CD14-positive monocyte (primary cell): ENCODE results near the gene NPAS3. TPM values are rescaled to one million over a fixed set of nuclear protein-coding genes. Genes with fewer than 3 reads are reported as not detected.

Experiments used
- DNase-seq, 3 donors: peaks; one replicate each; pipeline ENCODE4 v3.0.0-alpha.2; 2011 to 2022
- H2AFZ ChIP-seq: 2 replicates; pipeline ENCODE4 v1.6.0; 2012; ENCODE audit warnings: mild to moderate bottlenecking, low read depth, low read length, inconsistent platforms; ENCODE audit not compliant: insufficient read depth, poor library complexity, severe bottlenecking
- H3K27ac ChIP-seq, 2 donors: 1 replicate in 1 of 2; 2 replicates in 1 of 2; pipeline ENCODE4 v1.5.1; 2012 to 2013; ENCODE audit warnings: low read length in 2 of 2, control low read depth in 1 of 2, inconsistent platforms in 1 of 2, low read depth in 1 of 2, mild to moderate bottlenecking in 1 of 2
- H3K27me3 ChIP-seq, 2 donors: one replicate each; pipeline versions ENCODE4 v1.6.0 to v1.6.1; 2011 to 2013; ENCODE audit warnings: low read length in 2 of 2; ENCODE audit not compliant: control insufficient read depth in 2 of 2, insufficient read depth in 2 of 2
- H3K36me3 ChIP-seq, 2 donors: replicated peaks in 1 of 2; 1 replicate in 1 of 2; 2 replicates in 1 of 2; pipeline versions ENCODE4 v1.5.1 to v1.6.1; 2012 to 2013; ENCODE audit warnings: low read length in 2 of 2, control low read depth in 1 of 2, inconsistent platforms in 1 of 2, mild to moderate bottlenecking in 1 of 2; ENCODE audit not compliant: insufficient read depth in 2 of 2, control insufficient read depth in 1 of 2
- H3K4me1 ChIP-seq, 2 donors: 1 replicate in 1 of 2; 2 replicates in 1 of 2; pipeline versions ENCODE4 v1.5.1 to v1.6.1; 2012 to 2013; ENCODE audit warnings: low read length in 2 of 2, control low read depth in 1 of 2, inconsistent platforms in 1 of 2, mild to moderate bottlenecking in 1 of 2, moderate library complexity in 1 of 2; ENCODE audit not compliant: insufficient read depth in 2 of 2, control insufficient read depth in 1 of 2
- H3K4me2 ChIP-seq: replicated peaks from 2 replicates; pipeline ENCODE3; 2012; ENCODE audit warnings: low read length, moderate library complexity, mild to moderate bottlenecking; ENCODE audit not compliant: poor library complexity, severe bottlenecking; ENCODE audit errors: extremely low read depth
- H3K4me3 ChIP-seq, 3 experiments: fragments of 200-600 bp in 1 of 3; sonication (generic) in 1 of 3; replicated peaks in 1 of 3; 1 replicate in 2 of 3; 2 replicates in 1 of 3; pipeline ENCODE4 v1.5.1; 2011 to 2013; ENCODE audit warnings: low read length in 3 of 3, mild to moderate bottlenecking in 3 of 3, control low read depth in 2 of 3, low read depth in 2 of 3, inconsistent platforms in 1 of 3, moderate library complexity in 1 of 3
- H3K79me2 ChIP-seq: 2 replicates; pipeline ENCODE4 v1.6.0; 2012; ENCODE audit warnings: mild to moderate bottlenecking, control low read depth, inconsistent platforms, low read length, moderate library complexity; ENCODE audit not compliant: insufficient read depth
- H3K9ac ChIP-seq: 2 replicates; pipeline ENCODE4 v1.6.0; 2017; ENCODE audit warnings: low read length, mild to moderate bottlenecking; ENCODE audit not compliant: insufficient read depth, poor library complexity, severe bottlenecking
- H3K9me3 ChIP-seq, 2 donors: replicated peaks in 1 of 2; 1 replicate in 1 of 2; 2 replicates in 1 of 2; pipeline versions ENCODE4 v1.5.1 to v1.6.1; 2012 to 2013; ENCODE audit warnings: low read length in 2 of 2, control low read depth in 1 of 2; ENCODE audit not compliant: control insufficient read depth in 1 of 2, insufficient read depth in 1 of 2
- H4K20me1 ChIP-seq: 2 replicates; pipeline ENCODE4 v1.6.0; 2012; ENCODE audit warnings: mild to moderate bottlenecking, low read length, control low read depth, moderate library complexity; ENCODE audit not compliant: insufficient read depth
- H3K27ac Mint-ChIP-seq, 7 donors: one replicate each; pipeline ENCODE4 v1.8.0; 2020; ENCODE audit warnings: mild to moderate bottlenecking in 7 of 7, mixed read lengths in 7 of 7, moderate library complexity in 6 of 7, inconsistent platforms in 2 of 7
- H3K27me3 Mint-ChIP-seq, 3 donors: one replicate each; pipeline ENCODE4 v1.8.0; 2021 to 2022; ENCODE audit warnings: low read depth in 3 of 3, mild to moderate bottlenecking in 3 of 3, mixed read lengths in 3 of 3, moderate library complexity in 3 of 3, inconsistent platforms in 1 of 3
- H3K36me3 Mint-ChIP-seq, 2 donors: one replicate each; pipeline ENCODE4 v1.8.0; 2020; ENCODE audit warnings: mixed read lengths in 2 of 2, inconsistent platforms in 1 of 2, mild to moderate bottlenecking in 1 of 2
- H3K4me1 Mint-ChIP-seq: one replicate; pipeline ENCODE4 v1.8.0; 2020; ENCODE audit warnings: mild to moderate bottlenecking, mixed read lengths
- H3K4me3 Mint-ChIP-seq, 2 donors: one replicate each; pipeline ENCODE4 v1.8.0; 2020; ENCODE audit warnings: mild to moderate bottlenecking in 2 of 2, mixed read lengths in 2 of 2, moderate library complexity in 1 of 2
- H3K9me3 Mint-ChIP-seq, 7 donors: one replicate each; pipeline ENCODE4 v1.8.0; 2020 to 2022; ENCODE audit warnings: mixed read lengths in 7 of 7, mild to moderate bottlenecking in 6 of 7, moderate library complexity in 6 of 7, inconsistent platforms in 2 of 7
- WGBS: methylation state at CpG from one replicate; pipeline ENCODE4 v1.1.5; 2013; ENCODE audit warnings: missing lambda C conversion rate; ENCODE audit not compliant: insufficient coverage; 5-methylcytosine and 5-hydroxymethylcytosine counted together
- intact Hi-C, 2 donors: fragments of 100-400 bp; cut with micrococcal nuclease; formaldehyde crosslinking; loops; one replicate each; pipeline versions ENCODE4 v1.15.0 to v1.15.1; 2023
- polyA plus RNA-seq, 3 donors: library from polyadenylated mRNA; depleted of rRNA in 1 of 3; unstranded in 2 of 3; stranded (reverse) in 1 of 3; fragments of 300-500 nt in 2 of 3; fragments of >200 nt in 1 of 3; fragmentation: Illumina TruSeq in 2 of 3; gene quantifications; 1 replicate in 2 of 3; 2 replicates in 1 of 3; pipeline ENCODE4 v1.2.3, GENCODE V29; 2012 to 2021
- TF ChIP-seq, protein P1 (sequence below): fragments of 200-600 bp; IDR thresholded peaks from one replicate; pipeline ENCODE4 v1.8.0; 2022; ENCODE audit warnings: antibody characterized with exemption, mild to moderate bottlenecking

The NPAS3 gene
- polyA plus RNA-seq, 3 donors, result not detected

DNA sequence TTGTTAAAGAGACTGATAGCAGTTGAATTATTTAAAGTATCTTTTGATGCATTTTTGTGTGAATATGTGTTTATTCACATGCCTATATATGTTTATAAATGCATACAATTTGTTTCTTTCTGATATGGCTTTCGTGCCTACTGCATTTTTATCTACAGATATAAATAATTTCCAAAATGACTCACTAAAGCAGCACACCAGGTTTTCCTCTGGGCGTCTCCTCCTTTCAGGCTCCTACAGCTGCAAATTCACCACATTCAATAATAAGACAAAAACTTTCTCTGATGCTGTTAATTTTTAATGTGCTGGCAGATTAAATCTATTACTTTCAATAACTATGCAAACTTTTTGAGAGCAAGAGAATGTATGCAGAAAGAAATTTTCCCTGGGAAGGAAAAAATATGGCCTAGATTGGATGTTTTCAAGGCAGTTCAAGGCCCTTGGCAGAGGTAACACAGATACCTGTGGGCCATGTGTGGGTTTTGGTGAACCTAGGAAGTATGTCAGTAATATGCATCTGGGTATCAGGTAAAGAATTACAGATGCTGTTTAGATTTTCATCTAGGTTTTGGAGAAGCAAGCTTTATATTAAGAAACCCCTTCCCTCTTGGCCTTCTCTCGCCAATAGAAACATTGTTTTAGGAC, 630.4 kb downstream of the NPAS3 start:
- H4K20me1 ChIP-seq, result no peaks in the 10 kb centered on the region
- H3K79me2 ChIP-seq, result no peaks in the 10 kb centered on the region
- H3K9me3 ChIP-seq, result no peaks in the 10 kb centered on the region
- H2AFZ ChIP-seq, result no peak overlapping the region
- H3K36me3 ChIP-seq, result no peaks in the 10 kb centered on the region
- H3K9me3 Mint-ChIP-seq, result no peaks in the 10 kb centered on the region
- no peak overlapping the region for H3K4me2 ChIP-seq
- H3K27ac ChIP-seq, result no peak overlapping the region
- no peaks in the 10 kb centered on the region for H3K4me1 Mint-ChIP-seq
- H3K4me1 ChIP-seq, result no peaks in the 10 kb centered on the region
- no peak overlapping the region for H3K9ac ChIP-seq
- H3K27me3 Mint-ChIP-seq, result no peaks in the 10 kb centered on the region
- no peak for DNase-seq
- no peaks in the 10 kb centered on the region for H3K36me3 Mint-ChIP-seq
- H3K4me3 ChIP-seq, result no peak overlapping the region
- TF ChIP-seq, protein P1, sequence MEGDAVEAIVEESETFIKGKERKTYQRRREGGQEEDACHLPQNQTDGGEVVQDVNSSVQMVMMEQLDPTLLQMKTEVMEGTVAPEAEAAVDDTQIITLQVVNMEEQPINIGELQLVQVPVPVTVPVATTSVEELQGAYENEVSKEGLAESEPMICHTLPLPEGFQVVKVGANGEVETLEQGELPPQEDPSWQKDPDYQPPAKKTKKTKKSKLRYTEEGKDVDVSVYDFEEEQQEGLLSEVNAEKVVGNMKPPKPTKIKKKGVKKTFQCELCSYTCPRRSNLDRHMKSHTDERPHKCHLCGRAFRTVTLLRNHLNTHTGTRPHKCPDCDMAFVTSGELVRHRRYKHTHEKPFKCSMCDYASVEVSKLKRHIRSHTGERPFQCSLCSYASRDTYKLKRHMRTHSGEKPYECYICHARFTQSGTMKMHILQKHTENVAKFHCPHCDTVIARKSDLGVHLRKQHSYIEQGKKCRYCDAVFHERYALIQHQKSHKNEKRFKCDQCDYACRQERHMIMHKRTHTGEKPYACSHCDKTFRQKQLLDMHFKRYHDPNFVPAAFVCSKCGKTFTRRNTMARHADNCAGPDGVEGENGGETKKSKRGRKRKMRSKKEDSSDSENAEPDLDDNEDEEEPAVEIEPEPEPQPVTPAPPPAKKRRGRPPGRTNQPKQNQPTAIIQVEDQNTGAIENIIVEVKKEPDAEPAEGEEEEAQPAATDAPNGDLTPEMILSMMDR, result no peak
- H3K4me3 Mint-ChIP-seq, result no peak overlapping the region
- no peaks in the 10 kb centered on the region for H3K27me3 ChIP-seq
- 83% methylated on average over 1 of the region's 3 CpGs for WGBS
- intact Hi-C loops, result no loop called here
- H3K27ac Mint-ChIP-seq, result no peak overlapping the region

DNA sequence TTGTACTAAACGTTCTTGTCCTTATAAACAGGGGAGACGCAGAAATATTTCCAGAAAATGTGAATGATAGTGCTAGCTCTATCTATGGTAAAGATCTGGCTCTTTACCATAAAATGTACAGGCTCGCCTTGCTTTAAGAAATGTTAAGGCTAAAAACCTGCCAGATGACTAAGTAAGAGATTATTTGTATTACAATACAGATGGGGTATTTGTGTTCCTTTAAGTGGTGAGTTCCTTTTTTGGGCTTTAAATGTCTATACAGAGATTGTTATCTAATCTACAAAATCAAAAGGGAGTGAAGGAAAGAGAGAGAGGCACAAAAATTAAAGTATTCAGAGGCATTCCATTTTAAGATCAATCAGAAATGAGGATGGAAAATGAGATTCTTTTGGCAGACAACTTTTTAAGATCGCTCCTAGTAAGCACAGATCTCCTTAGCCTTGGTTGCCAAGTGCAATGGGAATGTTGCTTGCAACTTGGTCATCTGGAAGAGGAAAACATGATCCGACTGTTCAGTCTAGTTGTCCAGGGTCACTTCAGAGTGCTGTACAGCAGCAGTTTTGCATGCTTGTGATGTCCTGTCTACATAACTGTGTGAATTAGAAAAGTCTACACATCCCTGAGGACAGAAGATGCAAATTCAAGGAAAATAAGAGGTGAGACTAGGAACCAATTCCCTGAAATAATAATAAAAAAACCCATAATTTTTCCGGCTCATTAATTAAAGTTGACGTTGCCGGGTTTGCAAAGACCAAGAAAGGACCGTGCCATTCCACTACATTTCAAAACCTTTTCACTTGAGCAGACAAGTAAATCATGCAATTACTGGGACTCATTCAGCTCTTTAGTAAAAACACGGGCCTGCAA, 631.4 kb downstream of the NPAS3 start:
- intact Hi-C loops, result no loop called here
- Mint-ChIP-seq H3K27ac (no peak overlapping the region), H3K36me3 (no peaks in the 10 kb centered on the region), H3K4me1 (no peaks in the 10 kb centered on the region), H3K27me3 (no peaks in the 10 kb centered on the region), H3K4me3 (no peak overlapping the region), H3K9me3 (peaks cover 0 to 2% (median 0%) of the 10 kb centered on the region in 7 donors)
- H3K4me2 ChIP-seq, result no peak overlapping the region
- H3K4me3 ChIP-seq, result no peak overlapping the region
- H2AFZ ChIP-seq, result no peak overlapping the region
- H3K27ac ChIP-seq, result no peak overlapping the region
- H3K36me3 ChIP-seq, result no peaks in the 10 kb centered on the region
- no peaks in the 10 kb centered on the region for H3K27me3 ChIP-seq
- no peaks in the 10 kb centered on the region for H3K4me1 ChIP-seq
- no peak overlapping the region for H3K9ac ChIP-seq
- no peaks in the 10 kb centered on the region for H3K79me2 ChIP-seq
- H3K9me3 ChIP-seq, result no peaks in the 10 kb centered on the region
- H4K20me1 ChIP-seq, result no peaks in the 10 kb centered on the region
- TF ChIP-seq, protein P1, result no peak
- DNase-seq, result no peak
- 95% methylated on average over 6 of the region's 10 CpGs for WGBS
